ENCODE data around the gene MED28.

MED28 gene

DNA sequence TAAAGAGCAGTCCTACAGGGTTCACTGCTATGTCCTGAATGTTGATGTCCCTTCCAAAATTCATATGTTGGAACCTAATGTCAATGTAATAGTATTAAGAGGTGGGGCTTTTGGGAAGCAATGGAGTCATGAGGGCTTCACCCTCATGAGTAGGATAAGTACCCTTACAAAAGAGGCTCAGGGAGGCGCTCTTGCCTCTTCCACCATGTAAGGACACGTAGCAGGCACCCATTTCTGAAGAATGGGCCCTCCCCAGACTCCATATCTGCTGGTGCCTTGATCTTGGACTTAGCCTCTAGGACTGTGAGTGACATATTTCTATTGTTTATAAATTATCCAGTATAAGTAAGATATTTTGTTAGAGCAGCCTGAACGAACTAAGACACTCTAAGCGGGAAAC, 15.8 kb downstream of the MED28 start:
- no peak overlapping the region for H3K4me3 ChIP-seq (ENCODE audit: low read depth, low read length)
- TF ChIP-seq CTCF (IDR thresholded peaks at IDR 0.05; ENCODE audit: low read depth, low read length, missing control alignments), result no peak
- DNase-seq (ENCODE audit: low read depth), result no peak

GRCh38 chr4:17633600-17633999, 19.2 kb downstream of the MED28 start:
- TF ChIP-seq CTCF (IDR thresholded peaks at IDR 0.05; ENCODE audit: low read depth, low read length, missing control alignments), result no peak
- DNase-seq (ENCODE audit: low read depth), result no peak
- no peak overlapping the region for H3K4me3 ChIP-seq (ENCODE audit: low read depth, low read length)

DNA sequence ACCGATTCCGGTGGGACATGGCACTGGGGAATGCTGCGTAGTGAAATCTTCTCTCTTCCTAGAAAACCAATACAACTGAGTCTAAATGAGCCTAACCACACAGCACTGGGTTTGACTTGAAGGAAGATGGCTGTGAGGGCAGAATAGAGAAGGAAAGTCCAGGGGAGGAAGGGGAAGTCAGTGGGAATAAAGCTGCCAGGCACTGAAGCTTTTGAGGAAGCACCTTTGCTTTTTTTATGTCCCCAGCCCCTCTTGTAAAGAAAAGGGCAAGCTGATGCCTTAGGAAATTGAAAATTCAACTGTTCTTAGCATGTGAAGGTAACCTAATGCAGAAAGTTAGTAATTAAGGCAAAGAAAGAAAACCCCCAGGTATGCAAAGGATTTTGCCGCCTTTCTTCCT, 20.6 kb downstream of the MED28 start:
- no peak for DNase-seq (ENCODE audit: low read depth)
- H3K4me3 ChIP-seq (ENCODE audit: low read depth, low read length), result no peak overlapping the region
- TF ChIP-seq CTCF (IDR thresholded peaks at IDR 0.05; ENCODE audit: low read depth, low read length, missing control alignments), result no peak

DNA sequence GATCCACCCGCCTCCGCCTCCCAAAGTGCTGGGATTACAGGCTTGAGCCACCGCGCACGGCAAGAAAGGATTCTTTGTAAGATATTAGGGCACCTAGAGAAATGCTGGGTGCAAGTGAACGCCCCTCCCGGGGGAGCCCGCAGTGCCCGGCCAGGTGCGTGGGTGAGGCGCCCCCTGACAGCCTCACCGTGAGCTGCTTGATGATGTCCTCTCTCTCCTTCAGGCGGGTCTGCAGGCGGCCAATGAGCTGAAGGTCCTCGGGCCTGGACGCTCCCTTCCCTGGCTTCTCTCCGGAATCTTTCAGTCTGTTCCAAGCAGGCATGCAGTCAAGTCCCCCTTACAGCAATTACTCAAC, 21.9 kb downstream of the MED28 start:
- DNase-seq (ENCODE audit: low read depth), result no peak
- no peak overlapping the region for H3K4me3 ChIP-seq (ENCODE audit: low read depth, low read length)
- TF ChIP-seq CTCF (IDR thresholded peaks at IDR 0.05; ENCODE audit: low read depth, low read length, missing control alignments), result no peak

GRCh38 chr4:17636696-17637622, 22.5 kb downstream of the MED28 start:
- no peak overlapping the region for H3K4me3 ChIP-seq (ENCODE audit: low read depth, low read length)
- peak; percentile 88 for TF ChIP-seq CTCF (IDR thresholded peaks at IDR 0.05; ENCODE audit: low read depth, low read length, missing control alignments)
- DNase-seq (ENCODE audit: low read depth), result no peak

GRCh38 chr4:17639136-17639535, 24.7 kb downstream of the MED28 start:
- no peak overlapping the region for H3K4me3 ChIP-seq (ENCODE audit: low read depth, low read length)
- DNase-seq (ENCODE audit: low read depth), result no peak
- TF ChIP-seq CTCF (IDR thresholded peaks at IDR 0.05; ENCODE audit: low read depth, low read length, missing control alignments), result no peak

DNA sequence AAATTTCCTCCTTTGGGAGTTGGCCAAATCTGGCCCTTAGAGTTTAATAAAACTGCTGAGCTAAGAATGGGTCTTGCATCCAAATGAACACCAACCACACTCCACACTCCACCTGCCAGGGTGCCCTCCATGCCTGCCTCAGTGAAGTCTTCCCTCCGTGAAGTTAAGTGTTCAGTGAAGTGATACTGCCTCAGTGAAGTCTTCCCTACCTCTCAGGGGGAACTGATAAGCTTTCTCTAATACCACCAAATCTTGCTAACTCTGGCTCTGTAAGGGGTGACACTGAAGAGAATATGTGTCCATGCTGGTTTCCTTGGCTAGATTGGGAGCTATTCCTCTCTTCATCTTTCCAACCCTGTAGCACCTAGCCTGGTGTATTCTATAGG, 27.9 kb downstream of the MED28 start:
- DNase-seq (ENCODE audit: low read depth), result no peak
- TF ChIP-seq CTCF (IDR thresholded peaks at IDR 0.05; ENCODE audit: low read depth, low read length, missing control alignments), result no peak
- H3K4me3 ChIP-seq (ENCODE audit: low read depth, low read length), result no peak overlapping the region

Measured in GM12864 (cell line).